Measurements from ENCODE around the gene SAMD4B. TPM values are rescaled to one million over a fixed set of nuclear protein-coding genes. Genes with fewer than 3 reads are reported as not detected.

SAMD4B gene
- polyA plus RNA-seq, 1 donor: 112 TPM

- no peak for DNase-seq
These were observed 79.8 kb downstream of the SAMD4B start for GRCh38 chr19:39422020-39422419.

GRCh38 chr19:39423258-39424086, 81.3 kb downstream of the SAMD4B start:
- DNase-seq: no peak

- DNase-seq: no peak
These were observed 82.7 kb downstream of the SAMD4B start for GRCh38 chr19:39424934-39425333.

- DNase-seq: no peak
These were observed 83.5 kb downstream of the SAMD4B start for GRCh38 chr19:39425744-39426143.

GRCh38 chr19:39426170-39426569, 83.9 kb downstream of the SAMD4B start:
- no peak for DNase-seq

GRCh38 chr19:39427707-39428106, 85.5 kb downstream of the SAMD4B start:
- no peak for DNase-seq

GRCh38 chr19:39428283-39429112, 86.3 kb downstream of the SAMD4B start:
- DNase-seq: peak; percentile 87

- DNase-seq: no peak
These were observed 88.7 kb downstream of the SAMD4B start for GRCh38 chr19:39430675-39431593.

- DNase-seq: no peak
These were observed 90.4 kb downstream of the SAMD4B start for GRCh38 chr19:39432677-39433025.

GRCh38 chr19:39433480-39434079, 91.4 kb downstream of the SAMD4B start:
- no peak for DNase-seq

- no peak for DNase-seq
These were observed 92.2 kb downstream of the SAMD4B start for GRCh38 chr19:39434123-39435076.

Other genes with a start within 250 kb of the SAMD4B start
- gene PAK4, start 216.6 kb upstream of the SAMD4B start, polyA plus RNA-seq (ENCODE audit: insufficient read length): 46.1 TPM
- 1.6 TPM for gene NCCRP1, start 145.5 kb upstream of the SAMD4B start, polyA plus RNA-seq (ENCODE audit: insufficient read length)
- not detected for gene SYCN, start 138.2 kb upstream of the SAMD4B start, polyA plus RNA-seq (ENCODE audit: insufficient read length)
- not detected for gene IFNL3, start 97.4 kb upstream of the SAMD4B start, polyA plus RNA-seq (ENCODE audit: insufficient read length)
- not detected for gene IFNL4, start 93.6 kb upstream of the SAMD4B start, polyA plus RNA-seq (ENCODE audit: insufficient read length)
- gene IFNL2, start 74.0 kb upstream of the SAMD4B start, polyA plus RNA-seq (ENCODE audit: insufficient read length): not detected
- gene IFNL1, start 46.0 kb upstream of the SAMD4B start, polyA plus RNA-seq (ENCODE audit: insufficient read length): not detected
- gene LRFN1, start 21.6 kb upstream of the SAMD4B start, polyA plus RNA-seq (ENCODE audit: insufficient read length): 1.2 TPM
- gene GMFG, start 6.4 kb upstream of the SAMD4B start, polyA plus RNA-seq (ENCODE audit: insufficient read length): 21.6 TPM
- 69.4 TPM for gene PAF1, start 48.7 kb downstream of the SAMD4B start, polyA plus RNA-seq (ENCODE audit: insufficient read length)
- gene MED29, start 49.0 kb downstream of the SAMD4B start, polyA plus RNA-seq (ENCODE audit: insufficient read length): 36.3 TPM
- gene ZFP36, start 64.4 kb downstream of the SAMD4B start, polyA plus RNA-seq (ENCODE audit: insufficient read length): 31.9 TPM
- gene PLEKHG2, start 70.2 kb downstream of the SAMD4B start, polyA plus RNA-seq (ENCODE audit: insufficient read length): 118 TPM
- 1,072 TPM for gene RPS16, start 93.5 kb downstream of the SAMD4B start, polyA plus RNA-seq (ENCODE audit: insufficient read length)
- gene SUPT5H, start 103.2 kb downstream of the SAMD4B start, polyA plus RNA-seq (ENCODE audit: insufficient read length): 150 TPM
- gene TIMM50, start 138.4 kb downstream of the SAMD4B start, polyA plus RNA-seq (ENCODE audit: insufficient read length): 91.5 TPM
- 0.70 TPM for gene DLL3, start 156.5 kb downstream of the SAMD4B start, polyA plus RNA-seq (ENCODE audit: insufficient read length)
- gene SELENOV, start 172.7 kb downstream of the SAMD4B start, polyA plus RNA-seq (ENCODE audit: insufficient read length): 10.1 TPM
- gene EID2B, start 190.4 kb downstream of the SAMD4B start, polyA plus RNA-seq (ENCODE audit: insufficient read length): 5.8 TPM
- gene EID2, start 197.7 kb downstream of the SAMD4B start, polyA plus RNA-seq (ENCODE audit: insufficient read length): 21.3 TPM

Measured in left kidney (tissue), 2 donors.